GM19240 (cell line): ENCODE data around the gene ANLN.

ENCODE experiments used
- DNase-seq: peaks from one replicate; pipeline ENCODE4 v3.0.0; 2011; ENCODE audit warnings: low spot score; ENCODE audit not compliant: insufficient read length

The ANLN gene, protein sequence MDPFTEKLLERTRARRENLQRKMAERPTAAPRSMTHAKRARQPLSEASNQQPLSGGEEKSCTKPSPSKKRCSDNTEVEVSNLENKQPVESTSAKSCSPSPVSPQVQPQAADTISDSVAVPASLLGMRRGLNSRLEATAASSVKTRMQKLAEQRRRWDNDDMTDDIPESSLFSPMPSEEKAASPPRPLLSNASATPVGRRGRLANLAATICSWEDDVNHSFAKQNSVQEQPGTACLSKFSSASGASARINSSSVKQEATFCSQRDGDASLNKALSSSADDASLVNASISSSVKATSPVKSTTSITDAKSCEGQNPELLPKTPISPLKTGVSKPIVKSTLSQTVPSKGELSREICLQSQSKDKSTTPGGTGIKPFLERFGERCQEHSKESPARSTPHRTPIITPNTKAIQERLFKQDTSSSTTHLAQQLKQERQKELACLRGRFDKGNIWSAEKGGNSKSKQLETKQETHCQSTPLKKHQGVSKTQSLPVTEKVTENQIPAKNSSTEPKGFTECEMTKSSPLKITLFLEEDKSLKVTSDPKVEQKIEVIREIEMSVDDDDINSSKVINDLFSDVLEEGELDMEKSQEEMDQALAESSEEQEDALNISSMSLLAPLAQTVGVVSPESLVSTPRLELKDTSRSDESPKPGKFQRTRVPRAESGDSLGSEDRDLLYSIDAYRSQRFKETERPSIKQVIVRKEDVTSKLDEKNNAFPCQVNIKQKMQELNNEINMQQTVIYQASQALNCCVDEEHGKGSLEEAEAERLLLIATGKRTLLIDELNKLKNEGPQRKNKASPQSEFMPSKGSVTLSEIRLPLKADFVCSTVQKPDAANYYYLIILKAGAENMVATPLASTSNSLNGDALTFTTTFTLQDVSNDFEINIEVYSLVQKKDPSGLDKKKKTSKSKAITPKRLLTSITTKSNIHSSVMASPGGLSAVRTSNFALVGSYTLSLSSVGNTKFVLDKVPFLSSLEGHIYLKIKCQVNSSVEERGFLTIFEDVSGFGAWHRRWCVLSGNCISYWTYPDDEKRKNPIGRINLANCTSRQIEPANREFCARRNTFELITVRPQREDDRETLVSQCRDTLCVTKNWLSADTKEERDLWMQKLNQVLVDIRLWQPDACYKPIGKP

DNA sequence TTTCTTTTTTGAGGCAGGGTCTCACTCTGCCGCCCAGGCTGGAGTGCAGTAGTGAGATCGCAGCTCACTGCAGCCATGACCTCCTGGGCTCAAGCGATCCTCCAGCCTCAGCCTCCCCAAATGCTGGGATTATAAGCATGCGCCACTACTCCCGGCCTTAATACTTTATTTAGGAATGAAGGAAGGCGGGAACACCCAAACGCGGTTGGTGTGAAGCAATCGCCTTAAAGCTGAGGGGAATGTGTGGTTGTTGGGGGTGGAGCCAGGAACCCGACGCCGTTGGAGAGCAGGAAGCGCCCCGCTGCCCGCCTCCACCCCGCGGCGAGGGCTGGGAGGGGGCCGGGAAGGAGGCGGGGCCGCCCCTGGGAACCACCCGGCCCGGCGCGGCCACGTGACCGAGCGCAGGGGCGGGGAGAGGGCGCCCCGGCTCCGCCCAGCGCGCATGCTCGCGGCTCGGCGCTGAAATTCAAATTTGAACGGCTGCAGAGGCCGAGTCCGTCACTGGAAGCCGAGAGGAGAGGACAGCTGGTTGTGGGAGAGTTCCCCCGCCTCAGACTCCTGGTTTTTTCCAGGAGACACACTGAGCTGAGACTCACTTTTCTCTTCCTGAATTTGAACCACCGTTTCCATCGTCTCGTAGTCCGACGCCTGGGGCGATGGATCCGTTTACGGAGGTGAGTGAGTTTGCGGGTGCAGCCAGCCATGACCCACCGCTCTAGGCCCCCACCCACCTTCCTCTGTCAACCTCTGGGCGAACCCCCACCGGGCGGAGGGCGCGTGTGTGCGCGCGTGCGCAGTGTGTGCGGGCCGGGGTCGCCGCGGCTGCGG is at the start of gene ANLN:
Gene ANLN (plus strand): TSS at position 492 of the 828 bp plus-strand sequence. CDS start 165 bp downstream, at position 657.
- peak; percentile 86 for DNase-seq

DNA sequence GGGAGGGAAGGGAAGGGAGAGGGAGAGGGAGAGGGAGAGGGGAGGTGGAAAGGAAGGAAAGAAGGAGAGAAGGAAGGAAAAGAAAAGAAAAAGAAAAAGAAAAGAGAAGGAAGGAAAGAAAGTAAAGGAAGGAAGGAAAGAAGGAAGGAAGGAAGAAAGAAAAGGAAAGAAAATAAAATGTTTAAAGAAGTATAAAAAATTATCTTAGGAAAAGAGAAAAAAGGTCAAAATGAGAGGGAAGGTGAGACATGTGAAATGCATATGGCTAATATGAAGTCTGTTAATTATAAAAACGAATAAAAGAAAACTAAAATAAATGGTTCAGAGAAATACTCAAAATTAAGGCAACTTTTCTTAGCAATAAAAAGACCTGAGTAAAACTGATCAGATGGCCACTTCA is 46.1 kb upstream of the ANLN start:
- no peak for DNase-seq

DNA sequence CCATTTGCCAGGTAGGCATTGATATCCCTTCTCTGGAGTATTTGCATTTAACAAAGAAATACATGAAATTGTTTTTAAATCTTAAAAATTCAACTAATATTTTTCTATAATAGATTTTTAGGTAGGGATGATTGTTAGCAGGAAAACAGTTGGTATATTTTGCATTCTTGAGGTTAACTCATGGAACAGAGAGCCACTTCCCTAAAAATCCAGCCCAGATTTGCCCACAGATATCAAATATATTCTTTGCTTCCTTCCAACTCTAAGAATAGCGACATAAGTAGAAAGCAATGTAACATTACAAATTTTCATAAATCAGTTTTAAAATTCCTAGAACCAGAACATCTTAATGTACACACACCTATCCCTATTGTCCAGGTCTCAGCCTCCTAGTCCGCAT is 45.0 kb upstream of the ANLN start:
- DNase-seq: no peak

DNA sequence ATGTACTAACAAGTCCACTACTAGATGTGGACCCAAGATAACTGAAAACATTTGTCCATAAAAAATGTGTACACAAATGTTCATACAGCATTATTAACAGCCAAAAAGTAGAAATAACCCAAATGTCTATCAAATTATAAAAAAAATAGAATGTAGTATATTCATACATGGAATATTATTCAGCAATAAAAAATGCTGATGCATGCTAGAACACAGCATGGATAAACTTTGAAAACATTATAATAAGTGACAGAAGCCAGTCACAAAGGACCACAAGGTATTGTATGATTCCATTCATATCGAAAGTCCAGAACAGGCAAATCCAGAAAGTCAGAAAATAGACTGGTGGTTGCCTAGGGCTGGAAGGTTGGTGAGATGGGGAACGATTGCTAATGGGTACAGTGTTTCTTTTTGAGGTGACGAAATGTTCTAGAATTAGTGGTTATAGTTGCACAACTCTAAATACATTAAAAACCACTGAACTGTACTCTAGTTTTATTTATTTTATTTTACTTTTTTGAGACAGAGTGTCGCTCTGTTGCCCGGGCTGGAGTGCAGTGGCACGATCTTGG is 43.3 kb upstream of the ANLN start:
- no peak for DNase-seq

DNA sequence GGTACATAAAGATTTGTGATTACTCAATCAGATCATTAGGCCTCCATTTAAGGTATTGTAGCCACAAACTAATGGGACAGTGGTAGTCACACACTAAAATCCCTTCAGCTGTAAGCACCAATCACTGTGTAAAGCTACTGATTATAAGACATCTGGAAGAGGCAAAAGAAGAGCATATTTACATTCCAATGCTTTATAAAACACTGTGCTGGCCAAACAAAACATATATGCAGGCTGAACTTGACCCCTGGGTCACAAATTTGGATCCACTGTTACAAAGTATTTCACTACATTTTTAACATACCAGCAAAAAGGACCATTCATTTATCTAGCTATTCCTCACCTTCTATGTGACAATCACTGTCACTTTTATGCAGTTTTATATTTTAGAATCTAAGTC is 41.4 kb upstream of the ANLN start:
- DNase-seq: no peak

DNA sequence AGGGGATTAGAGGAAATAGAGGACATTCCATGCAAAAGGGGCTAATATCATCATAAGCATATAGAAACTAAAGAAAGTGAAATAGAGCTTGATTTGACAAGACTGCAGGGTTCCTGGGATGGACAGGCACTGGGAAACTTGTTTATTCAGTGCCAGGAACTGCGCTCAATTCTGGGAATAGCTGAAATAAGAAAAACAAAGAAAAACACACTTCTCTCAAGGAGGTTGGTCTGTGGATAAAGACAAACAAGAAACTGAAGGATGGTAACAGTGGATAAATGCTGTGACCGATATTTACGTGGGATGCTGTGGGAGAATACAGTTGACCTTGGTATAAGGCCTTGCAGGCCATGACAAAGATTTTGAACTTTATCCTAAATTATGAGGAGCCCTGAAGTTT is 40.9 kb upstream of the ANLN start:
- no peak for DNase-seq

DNA sequence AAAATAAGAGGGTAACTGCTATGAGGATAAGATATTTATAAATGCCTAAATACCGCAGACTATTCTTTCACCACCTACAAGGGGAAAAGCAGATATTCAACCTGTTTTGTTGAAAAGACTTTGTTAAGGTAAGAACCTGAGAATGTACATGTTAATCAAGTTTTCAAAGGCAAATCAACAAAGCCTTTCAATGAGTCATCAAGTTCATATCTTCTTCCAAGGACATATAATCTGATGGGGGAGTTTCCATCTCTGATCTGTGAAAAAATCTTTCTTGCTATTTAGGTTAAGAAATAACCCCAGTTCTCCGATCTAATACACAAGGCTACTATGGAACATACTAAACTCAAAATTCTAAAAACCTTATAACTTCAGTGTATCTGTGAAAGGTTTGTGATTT is 40.0 kb upstream of the ANLN start:
- DNase-seq: no peak

DNA sequence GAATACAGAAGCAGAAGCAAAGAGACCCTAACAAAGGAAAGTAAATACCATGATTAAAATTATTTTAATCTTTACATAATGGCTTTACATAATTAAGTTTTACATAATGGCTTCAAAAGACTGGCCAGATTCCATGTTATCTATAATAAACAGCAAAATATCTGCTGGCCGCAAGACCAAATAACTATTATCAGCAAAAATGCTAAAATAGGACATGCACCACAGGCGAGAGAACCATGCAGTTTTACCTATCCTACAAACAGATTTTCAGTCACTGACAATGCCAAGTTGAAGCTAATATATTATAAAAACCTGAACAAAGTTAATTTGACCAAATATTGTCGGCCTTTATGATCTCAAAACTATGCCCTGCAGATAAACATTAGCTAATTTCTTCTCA is 34.2 kb upstream of the ANLN start:
- DNase-seq: no peak

DNA sequence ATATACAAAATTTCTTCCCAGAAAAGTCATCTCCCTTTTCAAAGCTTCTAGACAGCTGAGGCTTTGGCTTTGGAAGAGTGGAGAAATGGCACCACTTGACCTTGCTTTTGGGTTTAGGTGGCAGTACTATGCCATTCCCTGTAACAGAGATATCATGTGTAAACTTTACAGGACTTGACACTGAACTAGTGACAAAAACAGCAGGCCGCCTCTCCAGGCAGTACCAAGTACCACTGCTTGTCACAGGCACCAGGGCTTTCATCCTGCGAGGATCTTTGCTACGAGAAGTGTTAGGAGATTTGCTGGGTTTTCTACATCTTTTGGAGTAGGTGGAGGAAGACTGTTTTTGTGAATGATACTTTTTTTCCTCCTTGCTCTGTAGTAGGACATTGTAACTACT is 32.6 kb upstream of the ANLN start:
- DNase-seq: no peak

DNA sequence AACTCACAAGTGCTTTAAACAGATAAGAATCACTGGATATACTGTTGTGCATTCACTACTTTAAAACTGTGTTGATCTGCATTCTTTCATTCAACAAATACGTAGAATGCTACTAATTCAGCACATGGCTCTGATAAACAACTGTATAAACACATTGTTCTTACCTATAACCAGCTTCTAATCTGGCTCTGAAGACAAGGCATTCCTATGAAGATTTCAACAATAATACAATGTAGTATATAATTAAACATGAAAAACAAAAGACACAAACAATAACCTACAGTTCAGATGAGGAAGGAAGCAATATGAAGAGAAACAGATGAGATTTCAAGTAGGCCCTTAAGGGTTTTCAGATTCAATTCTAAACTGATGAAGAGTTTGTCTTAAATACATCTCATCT is 31.1 kb upstream of the ANLN start:
- DNase-seq: no peak

DNA sequence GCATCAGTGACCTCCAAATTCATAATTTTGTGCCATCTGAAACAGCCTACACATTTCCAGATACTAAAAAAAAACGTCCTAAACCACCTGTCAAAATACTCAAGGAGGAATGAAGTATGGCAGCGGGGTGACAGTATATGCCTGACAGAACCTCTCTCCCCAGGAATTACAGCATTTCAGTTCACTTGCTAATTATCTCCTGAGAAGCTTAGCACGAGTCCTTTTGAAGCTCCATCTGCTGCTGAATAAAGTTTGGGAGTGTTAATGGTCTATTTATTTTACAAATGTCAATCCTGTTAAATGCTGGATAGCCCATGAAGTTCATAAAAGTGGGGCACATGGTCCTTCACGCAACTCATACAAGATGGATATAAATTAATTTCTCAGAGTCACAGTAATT is 29.4 kb upstream of the ANLN start:
- DNase-seq: no peak

DNA sequence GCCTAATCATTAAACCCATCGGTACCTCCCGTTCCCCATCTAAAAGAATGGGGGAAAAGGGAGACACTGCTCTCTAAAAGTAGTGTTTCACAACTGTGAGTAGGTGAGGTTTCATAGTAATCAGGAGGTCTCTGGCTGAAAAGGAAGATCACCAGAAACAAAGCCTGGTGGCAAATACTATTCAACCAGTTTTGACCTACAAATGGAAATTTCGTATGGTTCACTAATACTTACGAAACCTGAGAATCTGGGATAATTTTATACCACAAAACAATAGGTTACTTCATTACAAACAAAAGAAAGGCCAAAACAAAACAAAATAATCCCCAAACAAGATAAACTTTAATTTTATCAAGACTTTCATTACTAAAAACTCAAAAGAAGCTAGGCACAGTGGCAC is 28.4 kb upstream of the ANLN start:
- no peak for DNase-seq

DNA sequence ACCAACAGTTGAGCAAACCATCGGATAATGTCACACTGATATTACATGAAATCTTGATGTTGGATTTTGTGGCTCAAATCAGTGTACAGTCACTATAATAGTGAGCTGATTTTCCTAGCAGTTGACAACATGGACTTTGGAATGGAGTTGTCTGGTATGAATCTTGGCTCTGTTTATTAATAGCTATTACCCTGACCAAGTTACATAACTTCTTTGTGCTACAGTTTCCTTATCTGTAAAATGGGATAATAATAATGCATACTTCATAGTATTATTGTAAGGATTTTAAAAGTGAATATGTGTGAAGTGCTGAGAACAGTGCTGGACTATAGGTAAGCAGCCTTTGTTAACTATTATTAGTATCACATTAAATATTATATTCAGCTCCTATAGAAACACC is 26.1 kb upstream of the ANLN start:
- no peak for DNase-seq

DNA sequence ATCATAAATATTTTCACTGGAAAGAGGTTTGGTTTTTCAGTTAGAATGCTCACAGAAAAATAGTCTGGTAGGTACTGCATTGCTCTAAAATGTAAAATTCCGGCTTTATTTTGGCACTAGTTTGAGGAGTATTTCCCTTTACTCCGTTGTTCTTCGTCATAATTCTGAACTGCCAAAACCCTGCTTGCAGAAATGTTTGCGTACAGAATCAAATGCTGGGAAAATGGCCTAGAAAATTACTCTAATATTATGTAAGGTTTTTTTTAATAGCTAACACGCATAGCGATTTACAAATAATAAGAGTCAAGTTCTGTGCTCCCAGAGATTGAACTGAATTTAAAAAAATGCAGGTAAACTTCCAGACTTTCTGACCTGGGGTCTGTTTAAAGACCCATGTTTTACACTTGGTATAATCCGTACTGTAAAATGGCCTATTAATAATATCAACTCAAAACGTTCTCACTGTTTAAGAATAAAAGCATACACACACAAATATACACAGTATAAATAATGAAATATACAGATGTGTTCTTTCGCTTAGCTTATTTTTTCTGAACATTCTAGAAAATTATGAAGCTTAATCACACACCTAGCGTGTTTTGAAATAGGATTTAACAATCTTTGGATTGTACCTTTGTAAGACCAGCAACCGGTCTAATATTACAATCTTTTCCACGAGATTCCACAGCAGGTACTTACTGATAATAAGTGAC is 23.5 kb upstream of the ANLN start:
- no peak for DNase-seq

DNA sequence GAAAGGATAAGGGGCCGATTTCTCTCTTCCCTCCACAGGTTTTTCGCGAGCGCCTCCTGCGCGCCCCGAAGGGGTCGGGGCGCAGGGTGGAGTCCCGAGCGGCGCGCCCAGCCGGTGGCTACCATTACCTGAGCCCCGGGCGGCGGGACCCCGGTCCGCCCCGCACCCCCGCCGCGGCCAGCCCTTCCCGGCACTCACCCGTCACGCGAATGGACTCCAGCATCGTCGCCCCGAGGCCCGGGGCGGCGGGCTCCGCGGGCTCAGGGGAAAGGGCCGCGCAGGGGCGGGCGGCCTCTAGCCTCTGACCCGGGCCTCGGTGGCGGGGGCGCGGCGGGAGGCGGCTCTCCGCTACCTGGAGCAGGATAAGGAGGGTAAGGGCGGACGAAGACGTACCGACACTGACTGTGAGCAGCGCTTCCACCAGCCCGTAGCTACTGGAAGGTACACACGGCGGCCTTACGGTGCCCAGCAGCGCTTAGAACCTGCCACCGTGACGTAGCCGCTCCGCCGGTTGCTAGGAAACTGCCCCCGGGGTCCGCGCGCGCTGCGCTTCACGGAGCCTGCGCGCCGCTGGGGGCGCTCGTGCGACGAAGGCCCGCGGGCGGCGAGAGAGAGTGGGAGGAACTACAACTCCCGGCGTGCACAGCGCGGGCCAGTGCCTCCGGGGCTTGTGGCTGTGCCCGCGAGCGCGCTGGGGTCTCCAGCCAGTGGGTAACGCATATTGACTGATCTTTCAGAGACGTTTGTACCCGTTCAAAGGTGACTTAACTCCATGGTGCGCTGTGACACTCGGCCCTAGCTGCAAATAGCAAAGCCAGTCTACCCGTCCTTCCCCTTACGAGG is 22.7 kb upstream of the ANLN start:
- peak; percentile 84 for DNase-seq

DNA sequence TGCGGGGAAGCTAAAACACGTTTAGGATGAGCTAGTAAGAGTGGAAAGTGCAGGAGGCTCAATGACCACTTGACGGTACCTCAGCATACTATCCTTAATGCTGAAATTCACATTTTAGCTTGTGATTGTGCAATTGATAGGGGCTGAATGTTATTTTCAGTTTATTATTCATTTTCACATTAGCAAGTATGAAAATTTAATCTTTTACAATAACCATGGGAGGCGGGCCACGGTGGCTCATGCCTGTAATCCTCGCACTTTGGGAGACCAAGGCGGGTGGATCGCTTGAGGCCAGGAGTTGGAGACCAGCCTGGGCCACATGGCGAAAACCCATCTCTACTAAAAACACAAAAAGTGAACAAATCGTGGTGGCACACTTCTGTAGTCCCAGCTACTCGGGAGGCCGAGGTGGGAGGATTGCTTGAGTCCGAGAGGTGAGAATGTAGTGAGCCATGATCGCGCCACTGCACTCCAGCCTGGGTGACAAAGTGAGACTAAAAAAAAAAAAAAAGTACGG is 22.0 kb upstream of the ANLN start:
- DNase-seq: no peak

DNA sequence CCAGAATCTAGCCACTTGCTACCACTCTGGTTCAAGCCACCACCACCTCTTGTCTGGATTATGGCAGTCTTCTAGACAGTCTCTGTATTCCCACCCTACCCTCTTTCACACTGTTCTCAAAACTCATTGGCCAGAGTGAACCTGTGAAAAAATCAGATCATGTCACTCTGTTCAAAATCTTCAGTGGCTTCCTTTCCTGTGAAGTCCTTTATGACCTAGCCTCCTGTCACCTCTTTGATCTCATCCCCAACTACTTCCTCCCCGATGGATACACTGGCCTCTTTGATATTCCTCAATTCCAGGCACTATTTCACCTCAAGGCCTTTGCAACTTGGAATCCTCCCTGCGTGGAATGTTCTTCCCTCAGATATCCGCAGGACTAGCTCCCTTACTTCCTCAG is 21.2 kb upstream of the ANLN start:
- DNase-seq: no peak

DNA sequence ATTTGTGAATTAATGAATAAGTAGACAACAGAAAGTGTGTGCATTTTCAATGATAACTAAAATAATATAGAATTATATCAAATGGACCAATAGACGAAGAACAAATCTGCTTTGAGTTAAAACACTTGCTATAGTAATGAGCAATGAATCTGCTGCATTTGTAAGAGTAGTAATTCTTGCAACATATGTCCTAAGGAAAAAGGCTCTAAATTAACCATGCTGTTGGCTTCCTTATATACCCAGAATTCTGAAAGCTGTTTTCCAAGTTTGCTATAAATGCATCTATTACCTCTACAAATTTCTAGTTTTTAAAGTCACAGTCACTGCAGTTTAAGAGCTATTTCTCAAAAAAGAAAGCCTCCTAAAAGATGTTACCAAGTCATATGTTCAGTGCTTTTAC is 20.5 kb upstream of the ANLN start:
- DNase-seq: no peak

DNA sequence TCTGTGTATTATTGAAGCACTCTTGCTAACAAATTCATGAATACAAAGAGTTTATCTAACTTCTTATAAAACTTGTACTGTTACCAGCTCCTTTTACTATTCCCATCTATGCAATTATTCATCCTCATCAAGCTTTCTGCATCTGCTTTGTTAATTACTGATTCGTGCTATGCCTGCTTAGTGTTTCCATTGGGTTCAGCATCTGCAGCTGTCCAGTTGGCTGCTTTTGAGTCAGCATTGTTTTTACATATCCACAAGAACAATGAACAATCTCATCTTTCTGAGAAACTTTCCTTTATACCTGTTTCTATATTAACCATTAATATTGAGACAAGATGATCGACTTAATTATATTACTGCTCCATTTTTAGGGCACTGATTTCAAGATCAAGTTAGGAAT is 19.6 kb upstream of the ANLN start:
- no peak for DNase-seq
